HG02610 (cell line): ENCODE results near the gene MXD4.

ENCODE experiments used
- ATAC-seq: cut with Tn5 transposase; IDR thresholded peaks from one replicate; pipeline ENCODE4 v1.9.1; 2021; ENCODE audit warnings: mild to moderate bottlenecking, moderate library complexity; ENCODE audit not compliant: unreplicated experiment

MXD4 gene

DNA sequence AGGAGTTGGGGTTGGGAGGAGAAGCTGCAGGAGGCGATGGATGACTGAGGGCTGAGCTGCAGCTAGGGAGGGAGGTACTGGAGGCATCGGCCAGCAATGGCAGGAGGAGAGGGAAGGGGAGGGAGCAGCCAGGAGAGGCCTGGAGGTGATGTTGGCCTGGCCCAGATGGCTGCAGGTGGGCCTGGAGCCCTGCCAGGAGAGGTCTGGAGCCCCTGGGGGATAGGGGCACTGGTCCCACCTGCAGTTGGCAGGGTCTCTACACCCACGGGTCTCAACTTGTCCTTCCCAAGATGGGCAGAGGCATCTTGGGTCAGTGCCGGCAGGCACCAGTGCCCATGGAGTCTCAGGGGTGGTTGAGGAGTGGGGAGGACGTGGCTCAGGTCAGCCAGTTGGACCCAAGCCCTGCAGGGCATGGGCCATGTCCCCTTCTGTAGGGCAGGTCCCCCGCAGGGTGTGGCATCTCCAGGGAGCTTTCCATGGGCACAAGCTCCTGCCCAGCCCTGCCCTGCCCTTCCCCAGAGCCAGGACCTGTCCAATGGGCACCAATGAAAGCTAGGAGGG lies 2.7 kb upstream of the MXD4 start:
- no peak for ATAC-seq

DNA sequence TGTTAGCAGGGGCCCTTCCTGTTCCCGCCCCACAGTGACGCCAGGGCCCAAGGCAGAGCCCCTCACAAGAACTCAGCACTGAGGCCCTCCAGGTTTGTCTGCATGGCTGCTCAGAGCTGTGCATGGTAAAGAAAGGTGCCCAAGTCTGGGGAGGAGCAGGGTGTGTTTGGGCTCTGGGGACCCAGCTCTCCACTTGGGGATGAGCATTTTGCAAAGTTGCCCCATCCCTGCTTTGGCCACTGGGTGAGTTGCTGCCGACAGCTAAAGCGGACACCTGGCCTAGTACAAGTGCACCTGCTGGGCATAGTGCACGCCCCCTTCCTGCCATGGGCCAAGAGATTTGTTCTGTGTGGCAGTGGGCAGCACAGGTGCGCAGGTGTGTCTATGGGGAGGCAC lies 2.0 kb upstream of the MXD4 start:
- ATAC-seq: no peak

DNA sequence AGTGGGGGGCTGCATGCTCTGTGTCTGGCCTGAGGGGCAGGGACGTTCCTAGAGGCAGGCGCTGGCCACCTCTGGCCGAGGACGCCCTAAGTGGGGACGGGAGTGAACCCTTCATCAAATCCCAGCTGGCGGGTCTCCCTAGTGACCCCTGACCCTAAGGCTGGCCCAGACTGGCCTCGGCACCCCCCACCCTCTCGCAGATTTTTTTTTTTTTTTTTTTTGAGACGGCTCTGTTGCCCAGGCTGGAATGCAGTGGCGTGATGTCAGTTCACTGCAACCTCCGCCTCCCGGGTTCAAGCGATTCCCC lies 988 bp upstream of the MXD4 start:
- no peak for ATAC-seq

DNA sequence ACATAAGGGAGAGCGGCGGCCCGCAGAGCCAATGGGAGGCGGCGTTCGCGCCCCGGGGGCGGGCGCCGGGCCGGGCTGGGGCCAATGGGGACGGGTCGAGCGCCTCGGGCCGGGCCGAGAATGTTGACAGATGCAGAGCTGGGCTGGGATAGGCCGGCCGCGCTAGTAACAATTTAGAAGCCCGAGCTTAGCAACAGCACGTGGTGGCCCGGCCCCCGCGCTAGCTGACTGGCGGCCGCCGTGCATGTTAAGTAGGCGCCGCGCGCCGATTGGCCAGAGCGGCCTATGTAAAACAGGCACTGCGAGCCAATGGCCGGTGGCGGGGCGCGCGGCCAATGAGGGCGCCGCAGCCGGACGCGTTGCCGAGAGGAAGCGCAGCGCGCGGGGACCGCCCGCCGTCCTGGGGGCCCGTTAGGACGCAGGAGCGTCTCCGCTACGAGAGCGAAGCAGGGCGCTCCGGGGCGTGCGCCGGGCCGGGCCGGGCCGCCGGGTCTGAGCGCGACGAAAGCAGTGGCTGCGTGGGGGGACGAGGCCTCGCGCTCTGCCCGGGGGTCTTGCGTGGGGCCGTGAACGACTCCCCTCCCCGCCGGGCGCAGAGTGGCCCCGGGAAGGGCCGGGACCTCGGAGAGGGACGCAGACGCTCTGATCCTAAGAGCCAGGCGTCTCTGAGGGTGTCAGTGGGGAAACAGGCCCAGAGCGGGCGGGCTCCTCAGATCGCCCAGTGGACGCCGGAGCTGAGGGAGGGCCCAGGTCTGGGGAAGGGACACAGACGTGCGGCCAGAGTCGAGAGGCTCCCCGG lies 435 bp upstream of the MXD4 start:
- ATAC-seq: peak; percentile 94

DNA sequence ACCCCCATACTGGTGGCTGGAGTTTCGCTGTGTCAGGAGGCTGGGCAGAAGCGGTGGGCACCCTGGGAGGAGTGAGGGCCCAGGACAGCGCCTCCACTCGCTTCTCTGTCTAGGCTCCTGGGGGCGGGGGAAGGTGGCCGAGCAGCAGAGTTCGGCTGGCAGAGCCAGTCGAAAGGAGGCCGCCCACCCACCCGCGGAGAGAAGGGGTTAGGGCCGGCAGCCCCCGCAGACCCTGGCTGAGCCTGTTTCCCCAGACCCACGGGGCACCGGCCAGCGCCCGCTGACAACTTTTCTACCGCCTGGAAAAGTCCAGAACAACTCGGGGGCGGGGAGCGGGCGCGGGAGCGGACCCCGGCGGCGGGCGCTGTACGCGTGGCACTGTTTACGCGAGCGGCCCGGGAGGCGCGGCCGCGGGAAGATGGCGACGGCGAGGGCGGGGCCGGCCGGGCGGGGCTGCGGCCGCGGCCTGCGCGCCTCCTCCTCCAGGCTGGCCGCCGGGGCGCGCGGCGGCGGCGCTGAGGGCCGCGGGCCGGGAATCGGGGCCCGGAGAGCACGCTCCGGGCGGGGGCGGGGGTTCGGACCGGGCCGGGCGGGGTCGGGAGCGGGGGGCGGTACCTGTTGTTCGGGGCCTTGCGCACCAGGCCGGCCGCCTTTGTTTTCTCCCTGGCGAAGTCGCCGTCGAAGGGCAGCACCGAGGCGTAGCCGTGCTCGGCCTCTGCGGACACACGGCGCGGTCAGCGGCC lies 628 bp downstream of the MXD4 start:
- peak; percentile 16 for ATAC-seq

DNA sequence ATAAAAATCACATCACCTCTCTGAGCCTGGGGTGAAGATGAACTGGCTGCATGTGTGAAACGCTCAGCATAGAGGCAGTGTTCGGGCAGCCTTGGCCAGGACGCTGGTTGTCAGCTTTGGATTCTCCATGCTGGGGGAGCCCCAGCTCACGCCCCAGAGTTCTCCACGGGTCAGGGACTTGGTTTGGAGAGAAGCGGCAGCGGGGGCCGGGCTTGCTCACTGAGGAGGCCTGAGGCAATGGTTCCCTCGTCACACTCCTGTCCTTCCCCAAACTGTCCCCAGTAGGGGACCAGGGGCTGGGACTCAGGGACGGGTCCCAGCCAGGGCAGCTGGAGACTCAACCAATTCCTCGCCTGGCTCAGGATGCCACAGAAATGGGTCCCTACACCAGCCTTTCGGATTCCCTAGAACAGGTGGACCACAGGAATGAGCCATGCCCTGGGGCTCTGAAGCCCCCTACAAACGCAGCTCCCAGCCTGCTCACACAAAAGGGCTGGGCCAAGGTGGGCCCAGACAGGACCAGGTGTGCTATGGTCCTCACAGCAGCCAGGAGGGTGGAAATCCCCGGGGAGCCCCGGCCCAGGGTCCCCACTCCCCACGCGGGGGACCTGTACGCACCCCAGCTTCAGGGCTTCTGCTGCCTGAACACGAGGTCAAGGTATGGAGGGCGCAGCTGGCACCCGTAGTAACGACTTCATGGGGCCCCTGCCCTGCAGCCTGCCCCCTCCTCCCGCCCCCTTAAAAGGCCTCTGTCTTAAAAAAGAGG lies 1.4 kb downstream of the MXD4 start:
- no peak for ATAC-seq

DNA sequence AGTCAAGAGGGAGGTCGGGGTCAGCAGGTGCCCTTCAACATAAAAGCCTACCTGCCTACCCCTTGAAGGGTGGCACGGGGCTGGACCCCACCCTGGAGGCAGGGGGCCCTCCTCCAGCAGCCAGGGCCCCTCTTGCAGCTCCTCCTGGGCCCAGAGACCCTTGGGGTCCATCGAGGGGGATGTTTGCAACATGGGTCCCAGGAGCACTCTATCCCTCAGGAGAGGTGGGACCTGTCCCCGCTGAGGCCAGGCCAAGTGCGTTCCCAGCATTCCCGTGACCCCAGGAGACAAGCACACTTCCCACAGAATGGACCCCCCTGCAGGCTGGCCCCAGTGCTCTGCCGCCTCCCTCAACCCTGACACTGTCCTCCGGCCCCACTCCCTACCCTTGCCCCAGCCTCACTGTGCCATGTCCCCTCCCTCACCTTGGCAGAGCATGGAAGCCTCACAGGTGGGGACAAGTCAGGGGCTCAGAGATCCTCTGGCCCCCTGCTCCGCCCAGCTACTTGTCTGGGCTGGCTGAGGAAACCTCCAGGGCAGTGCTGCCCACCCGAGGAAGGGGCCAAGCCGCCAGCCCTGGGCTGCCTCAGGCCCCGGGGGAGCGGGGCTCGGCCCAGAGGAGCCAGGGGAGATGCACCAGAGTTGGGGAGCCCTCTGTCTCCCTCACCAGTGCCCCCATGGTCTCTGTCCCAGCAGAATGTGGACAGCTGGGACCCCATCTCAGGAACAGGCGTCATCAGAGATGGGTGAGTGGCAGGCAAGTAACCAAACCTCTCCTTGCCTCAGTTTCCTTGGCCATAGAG lies 2.2 kb downstream of the MXD4 start:
- no peak for ATAC-seq

DNA sequence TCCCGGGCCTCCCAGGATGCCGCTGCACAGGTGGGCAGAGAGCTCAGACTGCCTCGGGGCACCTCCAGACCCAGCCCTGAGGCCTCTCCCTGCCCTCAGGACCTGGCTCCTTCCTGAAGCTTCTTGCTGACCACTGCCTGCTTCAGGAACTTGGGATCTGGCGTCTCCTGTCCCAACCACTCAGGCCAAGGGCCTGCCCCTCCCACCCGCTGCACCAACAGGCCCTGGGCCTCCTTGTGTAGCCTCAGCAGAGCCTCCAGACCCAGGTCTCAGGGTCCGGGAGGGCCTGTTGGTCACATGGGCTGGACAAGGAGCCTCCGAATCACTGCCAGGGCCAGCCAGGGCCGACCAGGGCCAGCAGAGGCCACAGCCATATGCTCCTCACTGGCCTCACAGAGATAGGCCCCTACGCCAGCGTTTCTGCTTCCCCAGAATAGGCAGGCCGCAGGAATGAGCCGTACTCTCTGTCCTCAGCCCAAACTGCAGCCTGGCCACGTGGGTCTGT lies 2.8 kb downstream of the MXD4 start:
- ATAC-seq: no peak

DNA sequence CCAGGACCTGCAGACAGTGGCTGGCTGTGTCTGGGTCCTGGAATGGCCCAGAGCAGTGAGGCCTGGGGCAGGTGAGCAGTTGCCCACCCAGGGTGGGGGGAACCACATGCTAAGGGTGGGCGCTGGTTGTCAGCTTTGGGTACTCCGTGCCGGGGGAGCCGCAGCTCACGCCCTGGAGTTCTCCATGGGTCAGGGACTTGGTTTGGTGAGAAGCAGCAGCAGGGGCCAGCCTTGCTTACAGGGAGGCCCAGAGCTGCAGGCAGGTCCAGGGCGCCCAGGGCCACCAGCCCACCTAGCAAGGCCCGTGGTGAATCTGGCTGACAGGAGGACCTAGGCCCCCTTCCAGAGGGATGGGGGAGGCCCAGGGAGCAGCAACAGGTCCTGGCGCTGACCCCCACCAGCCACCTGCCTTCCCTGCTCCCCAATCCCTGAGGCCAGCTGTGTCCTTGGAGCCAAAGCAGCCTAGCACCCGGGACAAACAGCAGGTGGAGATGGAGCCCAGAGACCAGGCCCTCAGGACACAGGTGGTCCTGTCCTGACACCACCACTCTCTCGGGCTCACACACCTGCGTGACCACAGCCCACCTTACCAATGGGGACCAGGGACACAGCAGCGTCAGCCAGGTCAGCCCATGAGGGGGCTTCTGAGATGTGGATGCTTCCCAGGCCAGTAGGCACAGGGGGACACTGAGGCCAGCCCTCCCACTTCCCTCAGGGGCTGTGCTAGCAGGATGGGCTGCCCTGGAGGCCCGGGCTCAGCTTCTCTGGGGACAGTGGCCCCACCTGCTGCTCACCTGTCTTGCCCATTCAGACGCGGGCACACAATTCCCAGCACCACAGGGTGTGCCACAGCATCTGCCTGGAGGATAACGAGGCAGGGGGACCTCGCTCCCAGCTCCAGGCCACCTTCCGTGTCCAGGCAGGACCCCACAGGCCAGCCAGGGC lies 3.5 kb downstream of the MXD4 start:
- no peak for ATAC-seq

DNA sequence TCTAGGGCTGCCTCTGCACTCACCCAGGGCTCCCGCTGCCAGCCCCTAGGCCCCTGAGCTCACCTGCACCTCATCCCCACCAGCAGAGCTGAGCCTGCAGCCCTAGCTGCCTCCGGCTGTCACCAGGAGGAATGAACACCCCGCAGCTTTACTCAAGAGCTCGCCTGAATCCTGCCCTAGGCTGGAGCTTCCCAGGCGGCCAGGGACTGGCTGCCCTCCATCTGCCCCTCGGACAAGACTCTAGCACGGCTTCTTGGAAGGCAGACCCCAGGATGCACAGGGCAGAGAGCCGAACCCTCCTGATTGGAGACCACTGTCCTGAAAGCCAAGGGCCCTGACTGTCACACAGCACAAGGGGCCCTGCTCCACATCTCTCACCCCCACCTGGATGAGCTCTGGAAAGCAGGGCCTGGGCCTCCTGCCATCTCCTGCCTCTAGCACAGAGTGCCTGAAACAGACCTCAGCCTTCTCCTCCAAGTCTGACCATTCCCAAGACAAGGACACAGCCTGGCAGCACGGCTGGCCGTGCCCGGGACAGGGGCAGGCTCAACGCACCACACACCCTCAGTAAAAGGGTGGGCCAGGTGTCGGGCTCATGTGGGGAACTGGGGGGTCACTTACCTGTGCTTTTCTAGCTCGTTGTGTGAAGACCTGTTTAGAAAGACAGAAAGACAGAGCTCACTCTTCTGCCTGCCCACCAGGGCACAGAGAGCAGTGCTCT lies 4.4 kb downstream of the MXD4 start:
- ATAC-seq: no peak

DNA sequence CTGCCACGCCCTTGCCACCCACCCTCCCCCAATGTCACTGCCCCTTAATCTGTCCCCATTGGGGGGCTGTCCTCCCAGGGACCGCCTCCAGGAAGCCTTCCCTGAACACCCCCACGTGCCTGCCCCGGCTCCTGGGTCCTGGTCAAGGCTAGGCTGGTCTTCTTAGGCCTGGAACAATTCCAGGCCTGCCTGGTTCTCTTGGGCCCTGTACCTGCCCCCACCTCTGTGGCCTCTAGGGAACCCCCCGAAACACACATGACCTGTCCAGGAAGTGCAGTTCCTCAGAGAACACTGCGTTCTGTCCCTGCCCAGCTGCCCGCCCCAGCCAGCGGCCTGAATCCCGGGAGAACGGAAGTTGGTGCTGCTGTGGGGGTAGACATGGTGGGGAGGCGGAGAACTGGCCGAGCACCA lies 5.1 kb downstream of the MXD4 start:
- ATAC-seq: no peak

DNA sequence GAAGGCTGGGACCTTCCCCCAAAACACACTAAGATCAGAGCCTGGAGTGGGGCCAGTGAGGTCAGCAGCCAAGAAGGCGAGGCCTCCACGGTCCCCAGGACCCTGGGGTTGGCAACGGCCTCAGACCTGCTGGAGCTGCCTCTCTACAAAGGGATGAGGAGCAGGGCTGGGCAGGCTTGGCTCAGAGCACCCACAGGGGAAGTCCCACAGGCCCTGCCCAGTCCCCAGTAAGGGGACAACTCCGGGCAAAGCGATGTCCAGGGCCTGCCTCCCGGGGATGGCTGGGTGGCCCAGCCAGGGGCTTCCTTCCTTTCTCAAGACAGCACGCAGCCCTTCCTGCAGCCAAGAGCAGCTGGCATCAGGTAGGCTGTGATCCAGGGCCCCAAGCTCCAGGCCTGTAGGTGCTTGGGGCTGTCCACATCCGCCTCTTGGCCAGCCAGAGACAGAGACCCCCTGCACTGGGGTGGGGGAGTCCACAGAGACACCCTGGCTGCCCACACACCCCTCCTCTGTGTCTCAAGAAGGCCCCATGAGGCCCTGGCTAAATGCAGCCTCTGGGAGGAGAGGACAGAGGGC lies 5.7 kb downstream of the MXD4 start:
- ATAC-seq: no peak

DNA sequence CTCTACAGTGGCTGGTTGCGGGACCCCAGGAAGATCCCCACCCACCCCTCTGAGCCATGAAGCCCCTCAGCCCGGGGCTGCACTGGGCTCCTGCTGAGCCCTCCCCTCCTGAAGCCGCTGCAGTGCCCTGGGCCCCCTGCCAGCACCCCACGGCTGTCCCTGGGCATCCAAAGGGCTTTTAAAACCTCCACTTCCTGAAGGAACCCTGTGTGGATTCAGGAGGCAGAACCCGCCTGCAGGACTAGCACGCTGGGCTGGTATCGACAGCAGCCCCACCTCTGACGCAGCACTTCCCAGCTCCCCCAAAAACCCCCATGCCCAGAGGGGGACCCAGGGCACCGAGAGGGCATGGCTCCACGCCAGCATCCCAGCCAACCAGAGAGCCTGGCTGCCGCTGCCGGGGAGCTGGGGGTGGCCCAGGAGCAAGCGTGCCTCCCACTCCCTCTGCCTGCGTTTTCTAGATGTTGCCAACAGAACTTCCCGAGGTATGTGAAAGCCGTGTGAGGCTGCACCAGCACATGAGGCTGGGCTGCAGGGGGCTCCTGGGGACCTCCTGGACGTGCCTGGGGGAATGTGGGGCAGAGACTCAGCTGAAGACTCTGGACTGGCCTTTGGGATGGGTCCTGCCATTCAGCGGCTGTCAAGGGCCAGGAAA lies 6.3 kb downstream of the MXD4 start:
- no peak for ATAC-seq

DNA sequence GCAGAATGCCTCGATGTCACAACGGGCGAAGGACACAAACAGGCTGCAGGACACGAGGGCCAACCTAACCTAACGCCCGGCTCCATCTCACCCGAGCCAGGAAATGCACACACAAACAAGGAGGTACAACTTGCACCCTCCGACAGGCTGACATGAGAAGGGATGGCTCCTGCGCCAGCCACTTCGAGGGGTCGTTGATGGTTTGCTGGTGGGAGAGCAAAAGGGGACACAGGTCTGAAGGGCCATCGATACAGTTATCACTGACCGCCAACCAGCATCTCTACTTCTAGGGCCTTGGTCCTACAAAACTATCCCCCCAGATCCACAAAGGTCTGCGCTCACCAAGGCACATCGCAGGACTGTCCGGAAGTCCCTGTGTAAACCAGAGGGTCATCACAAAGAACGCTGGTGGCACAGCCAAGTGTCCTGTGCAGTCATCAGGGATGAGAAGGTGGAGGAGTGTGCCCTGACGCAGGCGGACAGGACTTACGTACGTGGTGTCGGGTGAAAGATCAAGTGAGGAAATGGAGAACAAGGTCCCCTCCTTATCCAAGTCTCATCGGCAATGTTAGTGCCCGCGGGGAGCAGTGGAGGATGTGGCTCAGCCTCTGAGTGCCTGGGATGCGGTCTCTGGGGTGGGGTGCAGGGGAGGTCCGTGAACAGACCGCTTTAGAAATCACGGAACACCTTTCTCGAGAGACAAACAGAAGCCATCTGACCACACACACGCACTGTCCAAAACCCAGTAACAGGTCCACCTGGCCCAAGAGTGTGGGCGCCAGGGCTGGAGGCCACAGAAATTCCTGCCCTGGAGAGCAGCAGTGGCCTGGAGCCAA lies 7.0 kb downstream of the MXD4 start:
- no peak for ATAC-seq

DNA sequence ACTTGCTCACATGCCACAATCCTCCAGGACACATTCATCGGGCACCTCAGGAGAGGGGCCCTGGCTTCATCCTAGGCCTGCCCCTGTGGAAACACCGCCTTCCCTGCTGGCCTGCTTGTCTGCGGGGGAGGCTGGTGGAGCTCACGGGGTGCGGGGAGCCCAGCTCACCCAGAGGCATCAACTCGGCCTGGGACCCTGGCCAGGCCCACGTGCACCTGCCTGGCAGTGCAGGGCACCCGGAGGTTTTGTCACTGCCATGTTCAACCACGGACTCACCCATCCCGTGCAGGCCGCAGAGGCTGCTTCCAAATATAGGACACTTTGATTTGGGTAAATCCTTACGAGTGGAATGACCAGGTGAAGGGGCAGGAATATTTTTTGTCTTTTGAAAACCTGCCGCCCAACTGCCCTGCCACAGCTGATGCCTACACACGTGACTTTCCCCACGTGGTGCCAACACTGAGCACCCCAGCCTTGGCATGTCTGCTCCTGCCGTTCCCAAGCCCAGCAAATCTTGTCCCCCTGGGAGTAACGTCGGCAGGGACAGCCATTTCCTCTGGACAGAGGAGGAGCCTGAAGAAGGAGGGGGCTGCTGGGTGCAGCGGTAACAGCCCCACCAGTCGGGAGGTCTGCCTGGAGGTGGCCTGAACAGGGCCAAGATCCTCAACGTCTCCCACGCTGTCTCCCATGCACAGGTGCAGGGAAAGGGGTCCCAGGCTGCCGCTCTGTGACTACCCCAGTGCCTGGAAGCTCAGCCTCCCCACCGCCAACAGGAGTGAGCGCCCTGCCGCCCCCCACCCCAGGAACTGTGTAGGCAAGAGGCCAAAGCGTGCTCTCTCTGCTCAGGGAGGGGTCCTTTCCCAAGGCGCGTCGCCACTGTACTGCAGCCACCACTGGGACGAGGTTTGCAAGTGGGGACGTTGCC lies 8.5 kb downstream of the MXD4 start:
- ATAC-seq: no peak

DNA sequence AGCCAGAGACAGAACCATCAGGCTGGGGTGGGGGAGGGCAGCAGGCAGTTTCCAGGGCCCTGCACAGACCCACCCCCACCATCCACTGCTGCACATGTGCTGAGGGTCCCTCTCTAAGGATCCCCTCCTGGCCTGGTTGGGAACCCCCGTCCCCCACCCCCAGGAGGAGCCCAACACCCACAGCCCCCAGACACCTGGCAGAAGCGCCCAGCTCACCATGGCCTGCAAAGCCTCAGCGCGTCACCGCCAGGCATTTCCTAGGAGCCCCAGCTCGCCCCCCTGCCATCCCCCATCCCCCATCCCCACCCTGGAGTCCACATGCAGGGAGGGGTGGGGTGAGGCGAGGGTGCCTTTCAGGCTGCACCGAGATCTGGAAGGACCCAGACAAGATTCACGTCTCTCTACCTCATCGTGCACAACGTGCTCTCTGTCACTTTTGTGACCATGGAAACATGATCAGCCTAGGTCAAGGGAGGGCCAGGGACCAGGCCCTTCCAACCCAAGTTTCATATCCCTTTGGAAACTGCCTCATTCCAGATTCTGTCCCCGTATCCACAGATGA lies 9.3 kb downstream of the MXD4 start:
- ATAC-seq: no peak
